SK-N-SH (cell line): ENCODE data around the gene CTU1. TPM values are rescaled to one million over a fixed set of nuclear protein-coding genes. Genes with fewer than 3 reads are reported as not detected.

Source experiments
- CTCF ChIA-PET: fragments of 300-600, 350-600 bp; formaldehyde crosslinking; extraction: SDS; loops from one replicate; lab custom pipeline; 2021; lab: Yijun Ruan, JAX
- POLR2A ChIA-PET: fragments of 350-600 bp; sonication (Branson Sonifier 250); formaldehyde crosslinking; extraction: SDS; loops from one replicate; lab custom pipeline; 2020; ENCODE audit warnings: antibody characterized with exemption, inconsistent platforms; lab: Yijun Ruan, JAX
- DNase-seq: peaks from one replicate; pipeline ENCODE4 v3.0.0; 2012
- H2AFZ ChIP-seq: fragments of 200-600 bp; sonication (generic); 2 replicates; pipeline ENCODE4 v1.8.1; 2016; ENCODE audit warnings: antibody characterized with exemption, mild to moderate bottlenecking, low read depth
- H3F3A ChIP-seq: fragments of 200-600 bp; sonication (generic); replicated peaks from 2 replicates; pipeline ENCODE3; 2016; ENCODE audit warnings: antibody characterized with exemption, mild to moderate bottlenecking; ENCODE audit not compliant: insufficient read depth
- H3K27ac ChIP-seq, 2 experiments: fragments of 200-500 bp in 1 of 2; fragments of 200-600 bp in 1 of 2; sonication (Bioruptor generic) in 1 of 2; sonication (generic), shearing (Covaris generic) in 1 of 2; 2 replicates each; pipeline versions ENCODE4 v1.5.1 to v1.6.1; 2014 to 2016; ENCODE audit warnings: low read depth in 2 of 2, inconsistent platforms in 1 of 2, low read length in 1 of 2, mild to moderate bottlenecking in 1 of 2, mixed read lengths in 1 of 2
- H3K27me3 ChIP-seq: fragments of 200-600 bp; sonication (generic), shearing (Covaris generic); 2 replicates; pipeline ENCODE4 v1.6.1; 2016; ENCODE audit warnings: mixed run types; ENCODE audit not compliant: insufficient read depth
- H3K36me3 ChIP-seq, 2 experiments: fragments of 200-500 bp in 1 of 2; fragments of 200-600 bp in 1 of 2; sonication (Bioruptor generic) in 1 of 2; sonication (generic) in 1 of 2; replicated peaks in 1 of 2; 2 replicates each; pipeline versions ENCODE3 to v1.5.1; 2014 to 2016; ENCODE audit warnings: low read length in 1 of 2, mild to moderate bottlenecking in 1 of 2; ENCODE audit not compliant: insufficient read depth in 2 of 2, control insufficient read depth in 1 of 2
- H3K4me1 ChIP-seq, 2 experiments: fragments of 200-500 bp in 1 of 2; fragments of 200-600 bp in 1 of 2; sonication (Bioruptor generic) in 1 of 2; sonication (generic), shearing (Covaris generic) in 1 of 2; 2 replicates each; pipeline versions ENCODE4 v1.5.1 to v1.6.1; 2014 to 2016; ENCODE audit warnings: low read depth in 1 of 2, low read length in 1 of 2, mixed run types in 1 of 2; ENCODE audit not compliant: insufficient read depth in 2 of 2, control insufficient read depth in 1 of 2
- H3K4me2 ChIP-seq: fragments of 200-600 bp; sonication (generic), shearing (Covaris generic); 2 replicates; pipeline ENCODE4 v1.6.1; 2017; ENCODE audit warnings: mixed run types
- H3K4me3 ChIP-seq, 2 experiments: fragments of 200-500 bp in 1 of 2; fragments of 200-600 bp in 1 of 2; sonication (Bioruptor generic) in 1 of 2; sonication (generic), shearing (Covaris generic) in 1 of 2; 2 replicates each; pipeline versions ENCODE4 v1.5.1 to v1.8.1; 2014 to 2016; ENCODE audit warnings: low read depth in 2 of 2, inconsistent platforms in 1 of 2, low read length in 1 of 2, mild to moderate bottlenecking in 1 of 2, mixed read lengths in 1 of 2, moderate library complexity in 1 of 2
- H3K79me2 ChIP-seq: fragments of 200-600 bp; sonication (generic); 2 replicates; pipeline ENCODE4 v1.8.1; 2017; ENCODE audit warnings: mild to moderate bottlenecking; ENCODE audit not compliant: insufficient read depth
- H3K9ac ChIP-seq: fragments of 200-600 bp; sonication (generic); 2 replicates; pipeline ENCODE4 v1.6.1; 2017; ENCODE audit warnings: mixed run types
- H3K9me2 ChIP-seq: fragments of 200-600 bp; sonication (generic); 2 replicates; pipeline ENCODE4 v1.6.1; 2017; ENCODE audit warnings: mixed run types
- H3K9me3 ChIP-seq: fragments of 200-600 bp; sonication (generic); 2 replicates; pipeline ENCODE4 v1.6.1; 2017; ENCODE audit warnings: mixed run types, mild to moderate bottlenecking, moderate library complexity
- H4K20me1 ChIP-seq: fragments of 200-600 bp; sonication (generic); 2 replicates; pipeline ENCODE4 v1.6.1; 2017; ENCODE audit warnings: mild to moderate bottlenecking, mixed run types; ENCODE audit not compliant: insufficient read depth
- EP300 ChIP-seq, 2 experiments: IDR thresholded peaks; 2 replicates each; pipeline versions ENCODE4 v1.4.0 to v1.6.1; 2012; ENCODE audit warnings: borderline replicate concordance in 1 of 2, low read depth in 1 of 2, low read length in 1 of 2
- FOXM1 ChIP-seq: IDR thresholded peaks from 2 replicates; pipeline ENCODE4 v1.4.0; 2012; ENCODE audit warnings: low read depth, mild to moderate bottlenecking
- JUND ChIP-seq: IDR thresholded peaks from 2 replicates; pipeline ENCODE4 v1.4.0; 2012
- MAX ChIP-seq: IDR thresholded peaks from 2 replicates; pipeline ENCODE4 v1.4.0; 2012; ENCODE audit warnings: low read depth
- MEF2A ChIP-seq: IDR thresholded peaks from 2 replicates; pipeline ENCODE4 v1.4.0; 2012; ENCODE audit warnings: low read depth, borderline replicate concordance
- MXI1 ChIP-seq: IDR thresholded peaks from 2 replicates; pipeline ENCODE4 v1.6.1; 2012; ENCODE audit warnings: mild to moderate bottlenecking, low read depth, low read length, improper control_type of control experiment
- NFIC ChIP-seq: IDR thresholded peaks from 2 replicates; pipeline ENCODE4 v1.4.0; 2012; ENCODE audit warnings: borderline replicate concordance
- POLR2AphosphoS5 ChIP-seq: IDR thresholded peaks from 2 replicates; pipeline ENCODE4 v1.6.1; 2012; ENCODE audit warnings: low read depth, low read length
- RAD21 ChIP-seq: IDR thresholded peaks from 2 replicates; pipeline ENCODE4 v1.6.1; 2012; ENCODE audit warnings: mild to moderate bottlenecking, low read length
- RFX5 ChIP-seq: IDR thresholded peaks from 2 replicates; pipeline ENCODE4 v1.6.1; 2012; ENCODE audit warnings: mild to moderate bottlenecking, improper control_type of control experiment, low read length
- RXRA ChIP-seq: IDR thresholded peaks from 2 replicates; pipeline ENCODE4 v1.4.0; 2012; ENCODE audit warnings: low read depth, mild to moderate bottlenecking, borderline replicate concordance
- SMC3 ChIP-seq: IDR thresholded peaks from 2 replicates; pipeline ENCODE4 v1.6.1; 2012; ENCODE audit warnings: low read depth, low read length, improper control_type of control experiment
- TAF1 ChIP-seq: IDR thresholded peaks from 2 replicates; pipeline ENCODE4 v1.6.1; 2012; ENCODE audit warnings: low read depth, mild to moderate bottlenecking, low read length, moderate library complexity, borderline replicate concordance
- TCF12 ChIP-seq: IDR thresholded peaks from 2 replicates; pipeline ENCODE4 v1.4.0; 2012
- TEAD4 ChIP-seq: IDR thresholded peaks from 2 replicates; pipeline ENCODE4 v1.4.0; 2012; ENCODE audit warnings: mild to moderate bottlenecking, borderline replicate concordance; ENCODE audit not compliant: insufficient read depth
- USF2 ChIP-seq: fragments of 150-350 bp; IDR thresholded peaks from 2 replicates; pipeline ENCODE4 v1.6.1; 2017; ENCODE audit warnings: antibody characterized with exemption, low read length, low read depth, borderline replicate concordance
- YY1 ChIP-seq: IDR thresholded peaks from 2 replicates; pipeline ENCODE4 v1.4.0; 2012; ENCODE audit warnings: low read depth, mild to moderate bottlenecking
- WGBS: methylation state at CpG from one replicate; pipeline ENCODE4 v1.1.6; 2017; ENCODE audit warnings: low lambda C conversion rate; 5-methylcytosine and 5-hydroxymethylcytosine counted together
- polyA plus RNA-seq, 3 experiments: library from polyadenylated mRNA; depleted of rRNA; stranded (reverse); fragments of >200 nt; gene quantifications; 2 replicates each; pipeline ENCODE4 v1.2.3, GENCODE V29; 2012
- TF ChIP-seq, protein P1 (sequence below): IDR thresholded peaks from 2 replicates; pipeline ENCODE4 v1.4.0; 2012; ENCODE audit warnings: low read depth, borderline replicate concordance
- TF ChIP-seq, protein P2 (sequence below): IDR thresholded peaks from 2 replicates; pipeline ENCODE4 v1.6.1; 2012; ENCODE audit warnings: mild to moderate bottlenecking, low read depth, low read length, moderate library complexity
- TF ChIP-seq, protein P3 (sequence below): fragments of 150-350 bp; IDR thresholded peaks from 2 replicates; pipeline ENCODE4 v1.6.1; 2016; ENCODE audit warnings: mild to moderate bottlenecking, low read depth, low read length

The CTU1 gene
- polyA plus RNA-seq, 1 of the 3 experiments (the other 2 are of a cell fraction) = 8.8 TPM

DNA sequence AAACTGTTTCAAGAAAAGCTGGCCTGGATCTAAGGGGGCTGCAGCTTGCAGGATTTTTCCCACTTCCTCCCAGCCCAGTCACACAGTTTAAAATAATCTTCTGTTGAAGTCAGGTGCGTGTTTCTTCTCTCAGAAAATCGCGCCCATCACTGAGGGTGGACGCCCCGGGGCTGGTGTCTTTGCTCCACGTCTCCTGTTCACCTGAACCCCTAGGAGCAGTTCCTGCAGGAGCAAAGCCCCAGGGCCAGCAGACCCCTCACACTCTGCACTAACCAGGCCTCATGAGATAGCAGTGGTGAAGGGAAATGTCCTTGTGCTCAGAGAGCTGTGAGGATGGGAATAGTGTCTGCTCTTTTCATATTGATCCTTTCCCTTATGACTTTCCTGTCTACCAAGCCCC, 33.0 kb upstream of the CTU1 start (continued):
- TF ChIP-seq SMC3 = no peak

DNA sequence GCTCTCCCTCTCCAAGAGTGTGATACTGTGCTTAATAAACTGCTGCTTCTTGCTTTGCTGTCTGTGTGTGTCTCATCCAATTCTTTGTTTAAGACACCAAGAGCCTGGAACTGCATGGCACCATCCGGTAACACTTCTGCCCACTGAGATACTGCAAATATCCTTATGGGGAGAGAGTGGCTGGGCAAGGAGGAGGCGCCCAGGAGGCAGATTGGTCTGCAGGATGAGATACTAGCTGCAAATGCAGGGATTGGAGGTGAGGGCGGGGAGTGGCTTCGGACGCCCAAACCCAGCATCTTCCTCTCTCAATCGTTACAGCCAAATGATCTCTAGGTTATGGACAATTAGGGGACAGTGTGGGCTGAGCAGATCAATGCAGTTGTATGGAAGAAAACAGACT, 32.2 kb upstream of the CTU1 start:
- H3K4me3 ChIP-seq = no peak overlapping the region
- no peaks in the 10 kb centered on the region for H3F3A ChIP-seq
- no peaks in the 10 kb centered on the region for H3K36me3 ChIP-seq
- peaks cover 65% of the 10 kb centered on the region for H3K27me3 ChIP-seq
- H3K9me2 ChIP-seq = no peaks in the 10 kb centered on the region
- no peak for DNase-seq
- no peak overlapping the region for H3K4me2 ChIP-seq
- POLR2A ChIA-PET = no interaction called here
- no peak overlapping the region for H2AFZ ChIP-seq
- H4K20me1 ChIP-seq = no peaks in the 10 kb centered on the region
- CTCF ChIA-PET = interaction anchor here (1.7 kb wide), 1 partner anchor 10 kb away, joined by 3 read pairs; no protein-coding TSS in a partner anchor
- no peaks in the 10 kb centered on the region for H3K4me1 ChIP-seq
- H3K9me3 ChIP-seq = no peaks in the 10 kb centered on the region
- WGBS = 7% methylated on average over 6 of the region's 6 CpGs
- H3K79me2 ChIP-seq = no peaks in the 10 kb centered on the region
- no peak overlapping the region for H3K9ac ChIP-seq
- no peak overlapping the region for H3K27ac ChIP-seq
- TF ChIP-seq JUND (no peak), MAX (no peak), MXI1 (no peak), USF2 (no peak), FOXM1 (no peak), RXRA (no peak), MEF2A (no peak), RAD21 (no peak), POLR2AphosphoS5 (no peak), TAF1 (no peak), TEAD4 (no peak), YY1 (no peak), TCF12 (no peak), NFIC (no peak), RFX5 (no peak), EP300 (IDR thresholded peaks at IDR 0.05; ENCODE audit: borderline replicate concordance in 1 of 2, low read depth in 1 of 2, low read length in 1 of 2) (no peak)
- TF ChIP-seq, protein P1, sequence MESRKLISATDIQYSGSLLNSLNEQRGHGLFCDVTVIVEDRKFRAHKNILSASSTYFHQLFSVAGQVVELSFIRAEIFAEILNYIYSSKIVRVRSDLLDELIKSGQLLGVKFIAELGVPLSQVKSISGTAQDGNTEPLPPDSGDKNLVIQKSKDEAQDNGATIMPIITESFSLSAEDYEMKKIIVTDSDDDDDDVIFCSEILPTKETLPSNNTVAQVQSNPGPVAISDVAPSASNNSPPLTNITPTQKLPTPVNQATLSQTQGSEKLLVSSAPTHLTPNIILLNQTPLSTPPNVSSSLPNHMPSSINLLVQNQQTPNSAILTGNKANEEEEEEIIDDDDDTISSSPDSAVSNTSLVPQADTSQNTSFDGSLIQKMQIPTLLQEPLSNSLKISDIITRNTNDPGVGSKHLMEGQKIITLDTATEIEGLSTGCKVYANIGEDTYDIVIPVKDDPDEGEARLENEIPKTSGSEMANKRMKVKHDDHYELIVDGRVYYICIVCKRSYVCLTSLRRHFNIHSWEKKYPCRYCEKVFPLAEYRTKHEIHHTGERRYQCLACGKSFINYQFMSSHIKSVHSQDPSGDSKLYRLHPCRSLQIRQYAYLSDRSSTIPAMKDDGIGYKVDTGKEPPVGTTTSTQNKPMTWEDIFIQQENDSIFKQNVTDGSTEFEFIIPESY = no peak
- TF ChIP-seq, protein P2, sequence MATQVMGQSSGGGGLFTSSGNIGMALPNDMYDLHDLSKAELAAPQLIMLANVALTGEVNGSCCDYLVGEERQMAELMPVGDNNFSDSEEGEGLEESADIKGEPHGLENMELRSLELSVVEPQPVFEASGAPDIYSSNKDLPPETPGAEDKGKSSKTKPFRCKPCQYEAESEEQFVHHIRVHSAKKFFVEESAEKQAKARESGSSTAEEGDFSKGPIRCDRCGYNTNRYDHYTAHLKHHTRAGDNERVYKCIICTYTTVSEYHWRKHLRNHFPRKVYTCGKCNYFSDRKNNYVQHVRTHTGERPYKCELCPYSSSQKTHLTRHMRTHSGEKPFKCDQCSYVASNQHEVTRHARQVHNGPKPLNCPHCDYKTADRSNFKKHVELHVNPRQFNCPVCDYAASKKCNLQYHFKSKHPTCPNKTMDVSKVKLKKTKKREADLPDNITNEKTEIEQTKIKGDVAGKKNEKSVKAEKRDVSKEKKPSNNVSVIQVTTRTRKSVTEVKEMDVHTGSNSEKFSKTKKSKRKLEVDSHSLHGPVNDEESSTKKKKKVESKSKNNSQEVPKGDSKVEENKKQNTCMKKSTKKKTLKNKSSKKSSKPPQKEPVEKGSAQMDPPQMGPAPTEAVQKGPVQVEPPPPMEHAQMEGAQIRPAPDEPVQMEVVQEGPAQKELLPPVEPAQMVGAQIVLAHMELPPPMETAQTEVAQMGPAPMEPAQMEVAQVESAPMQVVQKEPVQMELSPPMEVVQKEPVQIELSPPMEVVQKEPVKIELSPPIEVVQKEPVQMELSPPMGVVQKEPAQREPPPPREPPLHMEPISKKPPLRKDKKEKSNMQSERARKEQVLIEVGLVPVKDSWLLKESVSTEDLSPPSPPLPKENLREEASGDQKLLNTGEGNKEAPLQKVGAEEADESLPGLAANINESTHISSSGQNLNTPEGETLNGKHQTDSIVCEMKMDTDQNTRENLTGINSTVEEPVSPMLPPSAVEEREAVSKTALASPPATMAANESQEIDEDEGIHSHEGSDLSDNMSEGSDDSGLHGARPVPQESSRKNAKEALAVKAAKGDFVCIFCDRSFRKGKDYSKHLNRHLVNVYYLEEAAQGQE = no peak
- TF ChIP-seq, protein P3, sequence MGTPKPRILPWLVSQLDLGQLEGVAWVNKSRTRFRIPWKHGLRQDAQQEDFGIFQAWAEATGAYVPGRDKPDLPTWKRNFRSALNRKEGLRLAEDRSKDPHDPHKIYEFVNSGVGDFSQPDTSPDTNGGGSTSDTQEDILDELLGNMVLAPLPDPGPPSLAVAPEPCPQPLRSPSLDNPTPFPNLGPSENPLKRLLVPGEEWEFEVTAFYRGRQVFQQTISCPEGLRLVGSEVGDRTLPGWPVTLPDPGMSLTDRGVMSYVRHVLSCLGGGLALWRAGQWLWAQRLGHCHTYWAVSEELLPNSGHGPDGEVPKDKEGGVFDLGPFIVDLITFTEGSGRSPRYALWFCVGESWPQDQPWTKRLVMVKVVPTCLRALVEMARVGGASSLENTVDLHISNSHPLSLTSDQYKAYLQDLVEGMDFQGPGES = no peak
